Endodermal cell (in vitro differentiated cells): ENCODE data around the gene TNRC6B. TPM values are rescaled to one million over a fixed set of nuclear protein-coding genes. Genes with fewer than 3 reads are reported as not detected.
A peak's percentile ranks its signal among the peaks of the same experiment; 100 is the strongest.

Experiments used
- DNase-seq: peaks from one replicate; pipeline ENCODE4 v3.0.0-alpha.2; 2017
- H3K27ac ChIP-seq: 2 replicates; pipeline ENCODE4 v1.5.1; 2013; ENCODE audit warnings: mild to moderate bottlenecking, low read depth, low read length, moderate library complexity
- H3K27me3 ChIP-seq: 2 replicates; pipeline ENCODE4 v1.6.1; 2013; ENCODE audit warnings: mild to moderate bottlenecking, low read length, moderate library complexity; ENCODE audit not compliant: insufficient read depth, control insufficient read depth, poor library complexity, severe bottlenecking
- H3K36me3 ChIP-seq: 2 replicates; pipeline ENCODE4 v1.7.0; 2013; ENCODE audit warnings: mild to moderate bottlenecking, low read length, moderate library complexity; ENCODE audit not compliant: control insufficient read depth, insufficient read depth
- H3K4me1 ChIP-seq: one replicate; pipeline ENCODE4 v1.7.0; 2013; ENCODE audit warnings: low read length; ENCODE audit not compliant: control insufficient read depth, insufficient read depth
- H3K4me3 ChIP-seq: 2 replicates; pipeline ENCODE4 v1.5.1; 2013; ENCODE audit warnings: mild to moderate bottlenecking, low read length, moderate library complexity
- H3K9ac ChIP-seq: 2 replicates; pipeline ENCODE4 v1.6.1; 2013; ENCODE audit warnings: mild to moderate bottlenecking, low read length, moderate library complexity; ENCODE audit not compliant: poor library complexity, severe bottlenecking; ENCODE audit errors: extremely low read depth
- H3K9me3 ChIP-seq: 2 replicates; pipeline ENCODE4 v1.6.1; 2013; ENCODE audit warnings: mild to moderate bottlenecking, low read length, moderate library complexity; ENCODE audit not compliant: control insufficient read depth
- H3K27ac Mint-ChIP-seq: 2 replicates; pipeline ENCODE4 v1.8.0; 2020; ENCODE audit warnings: mixed read lengths
- H3K27me3 Mint-ChIP-seq: 2 replicates; pipeline ENCODE4 v1.8.0; 2021; ENCODE audit warnings: mild to moderate bottlenecking, mixed read lengths; ENCODE audit not compliant: insufficient read depth
- H3K36me3 Mint-ChIP-seq: 2 replicates; pipeline ENCODE4 v1.8.0; 2020; ENCODE audit warnings: low read depth, mixed read lengths
- H3K4me1 Mint-ChIP-seq: 2 replicates; pipeline ENCODE4 v1.8.0; 2020; ENCODE audit warnings: mixed read lengths
- H3K4me3 Mint-ChIP-seq: 2 replicates; pipeline ENCODE4 v1.8.0; 2020; ENCODE audit warnings: mild to moderate bottlenecking, moderate library complexity, mixed read lengths
- H3K9me3 Mint-ChIP-seq: 2 replicates; pipeline ENCODE4 v1.8.0; 2020; ENCODE audit warnings: mild to moderate bottlenecking, mixed read lengths
- WGBS, 2 experiments: methylation state at CpG; one replicate each; pipeline versions ENCODE4 v1.1.5 to v1.1.7; 2013; ENCODE audit warnings: missing lambda C conversion rate in 2 of 2, mixed read lengths in 1 of 2; ENCODE audit not compliant: insufficient coverage in 1 of 2, insufficient read length in 1 of 2; 5-methylcytosine and 5-hydroxymethylcytosine counted together
- total RNA-seq, 2 donors: library from RNA; stranded (reverse); fragmentation: NEBNext Ultra II Directional in 1 of 2; extraction: Animal tissue kit (Norgen Biotek cat#: 25700) in 1 of 2; gene quantifications; 2 replicates in 1 of 2; 3 replicates in 1 of 2; pipeline ENCODE4 v1.2.1, GENCODE V29; 2021
- TF ChIP-seq, protein P1 (sequence below): fragments of 200-600 bp; sonication (generic); conservative IDR thresholded peaks from 2 replicates; pipeline ENCODE4 v1.5.0; 2021; ENCODE audit warnings: antibody characterized with exemption, mild to moderate bottlenecking

Gene TNRC6B
- total RNA-seq, 2 donors from 2014 or later: 57.5 to 62.5 TPM

DNA sequence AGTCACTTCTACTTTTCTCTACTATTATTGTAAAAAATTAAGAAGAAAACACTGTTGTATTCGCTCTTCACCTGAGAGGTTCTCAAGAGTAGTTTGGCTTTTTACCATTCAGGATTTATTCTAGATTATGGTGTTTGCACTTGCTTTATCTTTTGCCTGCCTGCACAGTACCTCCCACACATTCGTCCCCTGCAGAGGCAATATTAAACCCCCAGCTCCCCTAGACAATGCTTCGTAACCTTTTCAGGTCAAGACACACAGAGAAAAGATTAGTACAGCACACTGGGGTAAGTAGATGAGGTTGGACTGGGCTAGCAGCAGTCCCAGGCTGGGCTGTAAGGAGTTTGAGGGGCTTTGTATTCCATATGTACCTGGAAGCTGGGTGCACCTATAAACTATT is 62.4 kb downstream of the TNRC6B start:
- Histone ChIP-seq H3K9me3 (no peaks in the 10 kb centered on the region), H3K4me1 (no peaks in the 10 kb centered on the region), H3K27me3 (no peaks in the 10 kb centered on the region), H3K4me3 (no peak overlapping the region), H3K27ac (no peak overlapping the region), H3K9ac (no peak overlapping the region), H3K36me3 (peaks cover 11% of the 10 kb centered on the region)
- DNase-seq: no peak
- Mint-ChIP-seq H3K4me1 (peaks cover 25% of the 10 kb centered on the region), H3K9me3 (no peaks in the 10 kb centered on the region), H3K4me3 (no peak overlapping the region), H3K27me3 (no peaks in the 10 kb centered on the region), H3K36me3 (peaks cover 4% of the 10 kb centered on the region), H3K27ac (peak overlapping the region; percentile 49)
- WGBS, 2 experiments: 84 to 100% methylated on average over 2 of the region's 3 CpGs
- TF ChIP-seq, protein P1, sequence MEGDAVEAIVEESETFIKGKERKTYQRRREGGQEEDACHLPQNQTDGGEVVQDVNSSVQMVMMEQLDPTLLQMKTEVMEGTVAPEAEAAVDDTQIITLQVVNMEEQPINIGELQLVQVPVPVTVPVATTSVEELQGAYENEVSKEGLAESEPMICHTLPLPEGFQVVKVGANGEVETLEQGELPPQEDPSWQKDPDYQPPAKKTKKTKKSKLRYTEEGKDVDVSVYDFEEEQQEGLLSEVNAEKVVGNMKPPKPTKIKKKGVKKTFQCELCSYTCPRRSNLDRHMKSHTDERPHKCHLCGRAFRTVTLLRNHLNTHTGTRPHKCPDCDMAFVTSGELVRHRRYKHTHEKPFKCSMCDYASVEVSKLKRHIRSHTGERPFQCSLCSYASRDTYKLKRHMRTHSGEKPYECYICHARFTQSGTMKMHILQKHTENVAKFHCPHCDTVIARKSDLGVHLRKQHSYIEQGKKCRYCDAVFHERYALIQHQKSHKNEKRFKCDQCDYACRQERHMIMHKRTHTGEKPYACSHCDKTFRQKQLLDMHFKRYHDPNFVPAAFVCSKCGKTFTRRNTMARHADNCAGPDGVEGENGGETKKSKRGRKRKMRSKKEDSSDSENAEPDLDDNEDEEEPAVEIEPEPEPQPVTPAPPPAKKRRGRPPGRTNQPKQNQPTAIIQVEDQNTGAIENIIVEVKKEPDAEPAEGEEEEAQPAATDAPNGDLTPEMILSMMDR: no peak

DNA sequence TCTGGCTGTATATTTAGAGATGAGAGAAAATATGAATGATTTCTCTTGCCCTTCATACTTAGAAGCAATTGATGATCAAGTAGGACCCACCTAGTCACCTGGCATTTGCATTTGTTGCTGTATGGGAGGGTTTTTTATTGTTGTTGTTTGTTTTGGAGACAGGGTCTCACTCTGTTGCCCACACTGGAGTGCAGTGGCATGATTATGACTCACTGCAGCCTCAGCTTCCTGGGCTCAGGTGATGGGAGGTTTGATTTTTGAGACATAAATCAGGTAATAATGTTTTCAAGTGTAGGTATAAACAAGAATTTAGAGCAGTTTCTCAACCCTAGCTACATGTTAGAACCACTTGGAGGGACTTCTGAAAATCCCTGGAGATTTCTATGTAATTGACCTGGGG is 63.0 kb downstream of the TNRC6B start:
- peak overlapping the region; percentile 65 for H3K27ac Mint-ChIP-seq
- DNase-seq: no peak

DNA sequence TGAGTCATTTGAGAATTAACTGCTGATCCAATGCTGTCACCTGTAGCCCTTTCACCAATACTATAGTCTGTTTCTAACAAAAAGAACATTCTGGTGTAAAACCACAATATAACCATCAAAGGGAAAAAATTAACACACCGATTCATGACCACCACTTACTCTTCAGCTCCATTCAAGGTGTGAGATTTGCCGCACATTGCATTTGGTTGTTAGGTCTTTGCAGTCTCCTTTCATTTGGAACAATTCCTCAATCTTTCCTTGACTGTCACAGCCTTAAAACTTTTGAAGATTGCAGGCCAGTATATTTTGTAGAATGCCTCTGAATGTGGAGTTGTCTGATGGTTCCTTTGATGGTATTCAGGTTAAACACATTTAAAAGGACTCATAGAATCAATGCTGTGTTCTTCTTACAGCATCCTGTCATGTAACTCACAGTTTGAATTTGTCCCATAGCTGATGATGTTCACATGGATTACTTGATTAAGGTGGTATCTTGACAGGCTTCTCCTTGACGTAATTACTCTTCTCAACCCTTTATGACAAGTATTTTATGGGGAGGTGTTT is 63.6 kb downstream of the TNRC6B start:
- H3K36me3 ChIP-seq: peaks cover 15% of the 10 kb centered on the region
- no peak overlapping the region for H3K27ac ChIP-seq
- no peak overlapping the region for H3K9ac ChIP-seq
- Mint-ChIP-seq H3K9me3 (no peaks in the 10 kb centered on the region), H3K4me3 (no peak overlapping the region), H3K27me3 (no peaks in the 10 kb centered on the region), H3K36me3 (peaks cover 11% of the 10 kb centered on the region), H3K4me1 (peaks cover 26% of the 10 kb centered on the region), H3K27ac (no peak overlapping the region)
- TF ChIP-seq, protein P1: no peak
- no peak overlapping the region for H3K4me3 ChIP-seq
- WGBS, 2 experiments: 98 to 100% methylated on average over 1 to 2 of the region's 3 CpGs
- H3K27me3 ChIP-seq: no peaks in the 10 kb centered on the region
- no peaks in the 10 kb centered on the region for H3K9me3 ChIP-seq
- no peaks in the 10 kb centered on the region for H3K4me1 ChIP-seq
- no peak for DNase-seq

More for the DNA sequence above, 63.0 kb downstream of the TNRC6B start:
- Histone ChIP-seq H3K9ac (no peak overlapping the region), H3K36me3 (peaks cover 13% of the 10 kb centered on the region), H3K4me3 (no peak overlapping the region), H3K9me3 (no peaks in the 10 kb centered on the region), H3K27ac (no peak overlapping the region), H3K27me3 (no peaks in the 10 kb centered on the region), H3K4me1 (no peaks in the 10 kb centered on the region)
- Mint-ChIP-seq H3K9me3 (no peaks in the 10 kb centered on the region), H3K36me3 (peaks cover 7% of the 10 kb centered on the region), H3K4me1 (peaks cover 25% of the 10 kb centered on the region), H3K4me3 (no peak overlapping the region), H3K27me3 (no peaks in the 10 kb centered on the region)
- TF ChIP-seq, protein P1: no peak
